ENCODE results near the gene FA2H.
A peak's percentile ranks its signal among the peaks of the same experiment; 100 is the strongest.
"Not testable (repeated sequence)": the region's sequence is repeated elsewhere in the genome, so short reads cannot be mapped to it uniquely, and the experiment has no call there.

The FA2H gene

GRCh38 chr16:74723256-74723655 is 51.4 kb downstream of the FA2H start:
- DNase-seq (ENCODE audit: low read depth): no peak

- DNase-seq (ENCODE audit: low read depth): not testable (repeated sequence)
These were observed 52.5 kb downstream of the FA2H start for GRCh38 chr16:74722156-74722555.

DNA sequence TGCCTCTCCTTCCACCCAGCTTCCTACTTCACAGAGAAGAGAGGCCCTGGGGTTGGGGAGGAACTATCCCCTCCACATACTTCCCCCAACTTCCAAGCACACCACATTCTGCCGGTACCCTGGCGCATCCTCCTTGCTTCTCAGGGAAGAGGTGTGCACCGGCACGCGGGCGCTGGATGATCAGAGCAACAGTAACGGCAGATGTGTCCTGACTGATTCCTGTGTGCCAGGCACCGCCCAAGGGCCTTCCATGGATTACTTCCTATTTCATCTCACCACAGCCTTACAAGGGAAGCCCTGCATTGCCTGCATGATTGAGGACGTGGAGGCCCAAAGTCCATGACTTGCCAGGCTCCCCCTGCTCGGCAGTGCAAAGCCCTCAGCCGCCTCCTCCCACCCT is 52.9 kb downstream of the FA2H start:
- DNase-seq (ENCODE audit: low read depth): no peak

DNA sequence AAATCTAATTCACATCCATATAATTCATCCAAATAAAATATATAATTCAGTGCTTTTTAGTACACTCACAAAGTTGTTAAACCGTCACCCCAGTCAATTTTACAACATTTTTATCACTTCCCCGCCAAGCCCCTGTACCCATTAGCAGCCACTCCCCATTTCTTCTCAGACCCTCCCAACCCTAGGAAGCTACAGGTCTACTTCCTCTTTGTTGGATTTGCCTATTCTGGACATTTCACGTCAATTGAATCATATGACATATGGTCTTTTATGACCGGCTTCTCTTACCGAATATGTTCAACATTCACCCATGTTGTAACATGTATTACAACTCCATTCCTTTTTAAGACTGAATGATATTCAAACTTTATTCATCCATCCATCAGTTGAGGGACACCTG is 54.0 kb downstream of the FA2H start:
- no peak for DNase-seq (ENCODE audit: low read depth)

GRCh38 chr16:74718741-74719610 is 55.6 kb downstream of the FA2H start:
- DNase-seq (ENCODE audit: low read depth): no peak

- no peak for DNase-seq (ENCODE audit: low read depth)
These were observed 56.5 kb downstream of the FA2H start for GRCh38 chr16:74718140-74718539.

DNA sequence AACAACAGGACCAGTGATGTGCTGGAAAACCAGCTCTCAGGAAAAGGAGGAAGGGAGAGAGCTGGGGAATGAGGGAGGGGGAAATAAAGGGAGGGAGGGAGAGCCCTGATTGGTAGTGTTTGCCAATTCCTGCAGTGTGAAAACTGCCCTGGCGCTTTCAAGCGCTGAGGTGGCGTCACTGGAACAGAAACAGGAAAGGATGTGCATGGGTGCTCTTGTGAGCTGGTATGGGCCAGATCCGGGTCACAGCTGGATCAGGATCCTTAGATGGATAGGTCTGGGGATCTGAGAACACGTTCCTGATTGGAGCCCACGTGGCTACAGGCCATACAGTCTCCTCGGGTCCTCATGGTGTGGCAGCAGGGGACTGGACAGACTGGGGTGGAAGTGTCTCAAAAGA is 57.3 kb downstream of the FA2H start:
- no peak for DNase-seq (ENCODE audit: low read depth)

- no peak for DNase-seq (ENCODE audit: low read depth)
These were observed 58.3 kb downstream of the FA2H start for GRCh38 chr16:74716355-74716754.

GRCh38 chr16:74713876-74714275 is 60.7 kb downstream of the FA2H start:
- no peak for DNase-seq (ENCODE audit: low read depth)

GRCh38 chr16:74713325-74713724 is 61.3 kb downstream of the FA2H start:
- DNase-seq (ENCODE audit: low read depth): no peak

- DNase-seq (ENCODE audit: low read depth): no peak
These were observed 62.7 kb downstream of the FA2H start for GRCh38 chr16:74711938-74712337.

DNA sequence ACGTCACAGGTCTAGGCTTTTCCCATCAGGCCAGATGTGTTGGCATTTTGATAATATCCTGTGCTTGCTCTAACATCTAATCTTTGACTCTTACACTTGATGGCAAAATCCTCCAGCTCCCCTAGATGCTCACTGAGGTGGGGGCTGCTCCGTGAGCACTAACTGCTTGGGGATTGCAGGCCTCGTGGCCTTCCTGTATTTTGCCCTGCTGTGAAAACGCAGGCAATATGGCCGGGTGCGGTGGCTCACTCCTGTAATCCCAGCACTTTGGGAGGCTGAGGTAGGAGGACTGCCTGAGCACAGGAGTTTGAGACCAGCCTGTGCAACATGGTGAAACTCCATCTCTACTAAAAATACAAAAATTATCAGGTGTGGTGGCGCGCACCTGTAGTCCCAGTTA is 64.2 kb downstream of the FA2H start:
- no peak for DNase-seq (ENCODE audit: low read depth)

GRCh38 chr16:74709441-74709877 is 65.2 kb downstream of the FA2H start:
- DNase-seq (ENCODE audit: low read depth): peak; percentile 74

- DNase-seq (ENCODE audit: low read depth): peak; percentile 52
These were observed 74.0 kb downstream of the FA2H start, which contains the start of gene MLKL for GRCh38 chr16:74700438-74701225. TSS of gene MLKL (minus strand) at chr16:74700862. CDS start at chr16:74695757, 5,105 bp downstream.

DNA sequence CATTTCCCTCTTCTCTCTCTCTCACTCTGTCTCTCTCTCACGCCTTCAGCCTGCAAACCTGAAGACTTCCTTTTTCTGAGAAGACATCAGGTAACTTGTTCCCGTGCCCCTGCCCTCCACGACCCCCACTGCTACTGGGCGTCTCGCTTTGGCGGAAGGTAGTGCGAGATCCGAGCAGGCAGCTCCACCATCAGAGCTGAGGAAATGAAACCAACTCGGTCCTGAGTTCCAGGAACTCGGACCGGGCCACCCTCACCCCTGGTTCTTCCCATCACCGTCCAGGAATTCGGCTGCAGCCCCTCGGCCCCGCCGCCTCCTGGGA is 74.5 kb downstream of the FA2H start:
- DNase-seq (ENCODE audit: low read depth): peak; percentile 4

DNA sequence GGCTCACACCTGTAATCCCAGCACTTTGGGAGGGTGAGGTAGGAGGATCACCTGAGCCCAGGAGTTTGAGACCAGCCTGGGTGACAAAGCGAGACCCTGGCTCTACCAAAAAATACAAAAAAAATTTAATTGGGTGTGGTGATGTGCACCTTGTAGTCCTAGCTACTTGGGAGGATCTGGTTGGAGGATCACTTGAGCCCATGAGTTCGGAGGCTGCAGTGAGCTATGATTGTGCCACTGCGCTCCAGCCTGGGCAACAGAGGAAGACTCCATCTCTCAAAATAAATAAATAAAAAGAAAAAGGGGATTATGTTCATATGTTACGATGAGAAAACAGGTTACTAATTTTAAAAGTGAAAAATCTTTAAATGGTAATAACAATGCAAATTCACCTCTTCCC is 75.0 kb downstream of the FA2H start:
- DNase-seq (ENCODE audit: low read depth): no peak

DNA sequence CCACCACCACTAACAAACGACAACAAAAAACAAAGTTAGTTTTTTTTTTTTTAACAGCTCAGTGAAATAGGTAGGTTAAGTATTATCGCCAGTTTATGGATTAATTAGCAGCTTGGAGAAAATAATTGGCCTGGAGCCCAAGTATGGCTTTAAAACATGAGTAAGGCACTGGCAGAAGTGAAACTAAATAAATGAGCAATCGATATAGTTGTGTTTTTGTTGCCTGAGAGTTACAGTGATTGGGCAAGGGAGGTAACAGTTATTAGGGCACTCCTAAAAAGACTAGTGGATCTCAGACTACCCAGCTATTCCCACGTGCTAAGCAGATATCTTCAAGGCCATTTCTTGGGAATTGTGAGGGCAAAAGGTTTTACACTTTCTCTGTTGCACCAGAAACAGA is 76.4 kb downstream of the FA2H start:
- DNase-seq (ENCODE audit: low read depth): no peak

GRCh38 chr16:74695450-74696422 is 78.9 kb downstream of the FA2H start:
- peak; percentile 27 for DNase-seq (ENCODE audit: low read depth)

- DNase-seq (ENCODE audit: low read depth): no peak
These were observed 83.3 kb downstream of the FA2H start for GRCh38 chr16:74691093-74691855.

DNA sequence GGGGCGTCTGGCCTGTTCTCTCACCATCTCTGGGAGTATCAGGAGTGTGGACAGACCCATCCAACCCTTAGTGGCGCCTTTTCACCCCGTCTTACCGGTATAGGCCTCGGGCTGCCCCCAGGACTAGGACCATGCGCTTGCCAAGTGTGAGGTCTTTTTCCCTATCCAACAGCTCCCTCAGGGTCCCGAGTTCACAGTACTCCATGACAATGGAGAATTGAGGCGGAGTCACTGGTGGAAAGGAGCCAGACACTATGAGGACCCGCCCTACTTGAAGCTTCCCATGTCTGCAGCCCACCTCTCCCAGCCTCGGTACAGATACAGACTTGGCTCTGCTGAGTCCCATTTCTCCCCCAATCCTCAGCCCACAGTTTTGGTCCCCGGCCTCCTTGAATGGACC is 92.1 kb downstream of the FA2H start:
- DNase-seq (ENCODE audit: low read depth): no peak

GRCh38 chr16:74680681-74681080 is 93.9 kb downstream of the FA2H start:
- no peak for DNase-seq (ENCODE audit: low read depth)

Measured in activated T-cell treated with anti-CD3 and anti-CD28 coated beads for 24 hours (primary cell).